Measurements from ENCODE around the gene SP110.
"Not testable (repeated sequence)": the region's sequence is repeated elsewhere in the genome, so short reads cannot be mapped to it uniquely, and the experiment has no call there.

The SP110 gene

GRCh38 chr2:230131366-230131765, 88.4 kb downstream of the SP110 start:
- no peaks in the 10 kb centered on the region for H3K36me3 ChIP-seq (ENCODE audit: control insufficient read depth, insufficient read depth, low read length)
- H3K4me1 ChIP-seq (ENCODE audit: control insufficient read depth, insufficient read depth, low read length) = no peaks in the 10 kb centered on the region
- no peaks in the 10 kb centered on the region for H3K9me3 ChIP-seq (ENCODE audit: control insufficient read depth, low read length)
- H3K27me3 ChIP-seq (ENCODE audit: control insufficient read depth, insufficient read depth, low read length, poor library complexity, severe bottlenecking) = no peaks in the 10 kb centered on the region
- no peak overlapping the region for H3K4me3 ChIP-seq (ENCODE audit: insufficient read depth, low read depth, low read length)
- no peak overlapping the region for H3K27ac ChIP-seq (ENCODE audit: insufficient read depth, low read depth, low read length, poor library complexity, severe bottlenecking)
- 88 to 91% methylated on average over 4 of the region's 4 CpGs for WGBS, 2 experiments

DNA sequence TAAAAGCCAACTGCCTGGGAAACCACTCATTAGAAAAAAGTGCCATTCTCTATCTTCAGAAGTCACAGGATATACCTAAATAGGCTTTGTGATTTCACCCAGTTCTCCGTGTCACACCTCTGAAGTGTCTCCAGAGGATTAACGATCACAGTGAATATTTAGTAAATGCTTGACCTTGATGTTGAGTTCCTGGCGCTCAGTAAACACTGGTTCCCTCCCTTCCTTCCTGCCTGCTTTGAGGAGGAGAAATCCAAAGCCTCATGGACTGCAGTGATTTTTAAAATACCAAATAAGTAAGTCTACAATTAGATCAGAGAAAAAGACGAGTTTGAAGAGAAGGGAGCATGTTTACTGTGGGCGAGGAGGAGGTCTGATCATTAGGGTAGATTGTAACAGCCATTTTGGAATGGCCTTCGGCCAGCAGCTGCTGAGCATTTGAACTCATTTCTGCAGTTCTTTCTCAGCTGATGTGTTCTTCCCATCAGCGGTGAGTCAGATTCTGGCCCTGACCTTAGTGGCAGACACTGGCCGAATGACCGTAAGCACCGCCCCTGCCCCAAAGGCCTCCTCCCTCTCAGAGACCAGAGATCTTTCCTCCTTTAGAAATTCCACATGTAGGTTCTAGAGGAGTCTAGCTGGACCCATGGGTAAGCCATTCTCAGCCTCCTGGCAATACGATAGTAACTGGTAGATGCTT, 89.0 kb downstream of the SP110 start:
- H3K4me1 ChIP-seq (ENCODE audit: control insufficient read depth, insufficient read depth, low read length) = no peaks in the 10 kb centered on the region
- no peaks in the 10 kb centered on the region for H3K27me3 ChIP-seq (ENCODE audit: control insufficient read depth, insufficient read depth, low read length, poor library complexity, severe bottlenecking)
- no peaks in the 10 kb centered on the region for H3K9me3 ChIP-seq (ENCODE audit: control insufficient read depth, low read length)
- WGBS, 2 experiments = 89 to 90% methylated on average over 11 of the region's 11 CpGs
- H3K36me3 ChIP-seq (ENCODE audit: control insufficient read depth, insufficient read depth, low read length) = no peaks in the 10 kb centered on the region
- no peak overlapping the region for H3K27ac ChIP-seq (ENCODE audit: insufficient read depth, low read depth, low read length, poor library complexity, severe bottlenecking)
- H3K4me3 ChIP-seq (ENCODE audit: insufficient read depth, low read depth, low read length) = no peak overlapping the region

GRCh38 chr2:230129343-230129742, 90.4 kb downstream of the SP110 start:
- Histone ChIP-seq H3K36me3 (ENCODE audit: control insufficient read depth, insufficient read depth, low read length) (no peaks in the 10 kb centered on the region), H3K4me1 (ENCODE audit: control insufficient read depth, insufficient read depth, low read length) (no peaks in the 10 kb centered on the region), H3K27me3 (ENCODE audit: control insufficient read depth, insufficient read depth, low read length, poor library complexity, severe bottlenecking) (no peaks in the 10 kb centered on the region), H3K27ac (ENCODE audit: insufficient read depth, low read depth, low read length, poor library complexity, severe bottlenecking) (no peak overlapping the region), H3K4me3 (ENCODE audit: insufficient read depth, low read depth, low read length) (no peak overlapping the region), H3K9me3 (ENCODE audit: control insufficient read depth, low read length) (no peaks in the 10 kb centered on the region)
- 92% methylated on average over 1 of the region's 1 CpG for WGBS, 2 experiments

- Histone ChIP-seq H3K9me3 (ENCODE audit: control insufficient read depth, low read length) (no peaks in the 10 kb centered on the region), H3K27me3 (ENCODE audit: control insufficient read depth, insufficient read depth, low read length, poor library complexity, severe bottlenecking) (no peaks in the 10 kb centered on the region), H3K27ac (ENCODE audit: insufficient read depth, low read depth, low read length, poor library complexity, severe bottlenecking) (no peak overlapping the region), H3K4me1 (ENCODE audit: control insufficient read depth, insufficient read depth, low read length) (no peaks in the 10 kb centered on the region), H3K36me3 (ENCODE audit: control insufficient read depth, insufficient read depth, low read length) (no peaks in the 10 kb centered on the region), H3K4me3 (ENCODE audit: insufficient read depth, low read depth, low read length) (no peak overlapping the region)
- WGBS, 2 experiments = 93 to 96% methylated on average over 4 to 7 of the region's 7 CpGs
Measured at GRCh38 chr2:230128623-230129342, 91.0 kb downstream of the SP110 start.

GRCh38 chr2:230127195-230127594, 92.6 kb downstream of the SP110 start:
- no peaks in the 10 kb centered on the region for H3K27me3 ChIP-seq (ENCODE audit: control insufficient read depth, insufficient read depth, low read length, poor library complexity, severe bottlenecking)
- H3K9me3 ChIP-seq (ENCODE audit: control insufficient read depth, low read length) = no peaks in the 10 kb centered on the region
- H3K4me1 ChIP-seq (ENCODE audit: control insufficient read depth, insufficient read depth, low read length) = no peaks in the 10 kb centered on the region
- no peaks in the 10 kb centered on the region for H3K36me3 ChIP-seq (ENCODE audit: control insufficient read depth, insufficient read depth, low read length)
- no peak overlapping the region for H3K4me3 ChIP-seq (ENCODE audit: insufficient read depth, low read depth, low read length)
- 95 to 96% methylated on average over 1 of the region's 1 CpG for WGBS, 2 experiments
- H3K27ac ChIP-seq (ENCODE audit: insufficient read depth, low read depth, low read length, poor library complexity, severe bottlenecking) = no peak overlapping the region

DNA sequence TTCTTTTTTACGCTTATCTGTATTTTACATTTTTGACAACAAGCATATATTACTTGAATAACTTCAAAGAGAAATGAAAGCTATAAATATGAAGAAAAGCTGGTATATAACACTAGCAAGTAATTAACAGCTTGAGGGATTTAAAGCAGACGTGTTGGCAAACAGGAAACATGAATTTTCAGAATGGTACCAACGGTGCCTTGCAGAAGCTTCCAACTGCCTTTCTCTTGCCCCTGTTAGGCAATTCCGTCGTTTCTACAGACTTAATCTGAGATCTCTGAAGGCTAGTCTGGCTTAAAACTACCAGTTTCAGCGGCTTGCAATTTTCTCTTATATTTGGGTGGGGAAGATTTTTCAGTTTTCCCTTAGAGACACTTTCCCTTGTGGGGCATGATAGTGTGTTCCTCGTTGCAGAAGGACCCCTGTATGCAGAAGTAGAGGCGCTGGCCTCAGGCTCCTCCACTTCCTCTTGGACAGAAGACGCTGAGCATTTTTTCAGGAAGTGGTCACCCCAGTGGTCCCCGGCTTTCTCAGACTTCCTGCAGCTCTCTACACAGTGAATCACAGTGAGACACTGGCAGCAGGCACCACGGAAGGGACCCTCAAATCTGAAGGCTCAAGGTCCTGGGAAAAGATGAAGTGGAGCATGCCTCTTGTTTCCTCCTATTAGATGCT, 94.9 kb downstream of the SP110 start:
- Histone ChIP-seq H3K27me3 (ENCODE audit: control insufficient read depth, insufficient read depth, low read length, poor library complexity, severe bottlenecking) (no peaks in the 10 kb centered on the region), H3K4me1 (ENCODE audit: control insufficient read depth, insufficient read depth, low read length) (no peaks in the 10 kb centered on the region), H3K9me3 (ENCODE audit: control insufficient read depth, low read length) (no peaks in the 10 kb centered on the region), H3K36me3 (ENCODE audit: control insufficient read depth, insufficient read depth, low read length) (no peaks in the 10 kb centered on the region), H3K27ac (ENCODE audit: insufficient read depth, low read depth, low read length, poor library complexity, severe bottlenecking) (no peak overlapping the region), H3K4me3 (ENCODE audit: insufficient read depth, low read depth, low read length) (no peak overlapping the region)
- 88 to 89% methylated on average over 10 of the region's 11 CpGs for WGBS, 2 experiments

- no peaks in the 10 kb centered on the region for H3K9me3 ChIP-seq (ENCODE audit: control insufficient read depth, low read length)
Measured at GRCh38 chr2:230124235-230124634, 95.5 kb downstream of the SP110 start.

DNA sequence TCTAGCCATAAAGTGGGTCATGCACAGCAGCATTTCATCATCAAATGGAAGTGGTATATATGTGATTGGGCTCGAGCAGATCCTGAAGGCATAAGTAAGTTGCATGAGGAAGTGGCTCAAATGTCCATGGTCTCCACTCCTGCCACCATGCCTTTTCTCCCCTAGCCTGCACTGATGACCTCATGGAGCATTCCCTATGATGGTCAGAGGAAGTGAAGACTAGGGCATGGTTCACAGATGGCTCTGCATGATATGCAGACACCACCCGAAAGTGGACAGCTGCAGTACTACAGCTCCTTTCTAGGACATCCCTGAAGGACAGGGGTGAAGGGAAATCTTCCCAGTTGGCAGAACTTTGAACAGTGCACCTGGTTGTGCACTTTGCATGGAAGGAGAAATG, 99.4 kb downstream of the SP110 start:
- not testable (repeated sequence) for H3K27me3 ChIP-seq (ENCODE audit: control insufficient read depth, insufficient read depth, low read length, poor library complexity, severe bottlenecking); H3K4me3 ChIP-seq (ENCODE audit: insufficient read depth, low read depth, low read length); H3K36me3 ChIP-seq (ENCODE audit: control insufficient read depth, insufficient read depth, low read length); H3K27ac ChIP-seq (ENCODE audit: insufficient read depth, low read depth, low read length, poor library complexity, severe bottlenecking); H3K9me3 ChIP-seq (ENCODE audit: control insufficient read depth, low read length); H3K4me1 ChIP-seq (ENCODE audit: control insufficient read depth, insufficient read depth, low read length)
- 91 to 92% methylated on average over 2 of the region's 2 CpGs for WGBS, 2 experiments

More at GRCh38 chr2:230124235-230124634, 95.5 kb downstream of the SP110 start:
- Histone ChIP-seq H3K4me1 (ENCODE audit: control insufficient read depth, insufficient read depth, low read length) (no peaks in the 10 kb centered on the region), H3K27me3 (ENCODE audit: control insufficient read depth, insufficient read depth, low read length, poor library complexity, severe bottlenecking) (no peaks in the 10 kb centered on the region), H3K4me3 (ENCODE audit: insufficient read depth, low read depth, low read length) (no peak overlapping the region), H3K27ac (ENCODE audit: insufficient read depth, low read depth, low read length, poor library complexity, severe bottlenecking) (no peak overlapping the region), H3K36me3 (ENCODE audit: control insufficient read depth, insufficient read depth, low read length) (no peaks in the 10 kb centered on the region)
- WGBS, 2 experiments = 94% methylated on average over 6 of the region's 6 CpGs

DNA sequence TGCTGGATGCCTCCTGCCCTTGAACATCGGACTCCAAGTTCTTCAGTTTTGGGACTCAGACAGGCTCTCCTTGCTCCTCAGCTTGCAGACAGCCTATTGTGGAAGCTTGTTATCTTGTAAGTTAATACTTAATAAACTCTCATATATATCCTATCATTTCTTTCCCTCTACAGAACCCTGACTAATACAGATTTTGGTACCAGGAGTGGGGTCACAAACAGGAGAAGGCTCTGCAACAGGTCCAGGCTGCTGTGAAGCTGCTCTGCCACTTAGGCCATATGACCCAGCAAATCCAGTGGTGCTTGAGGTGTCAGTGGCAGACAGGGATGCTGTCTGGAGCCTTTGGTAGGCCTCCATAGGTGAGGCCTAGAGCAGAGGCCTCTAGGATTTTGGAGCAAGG, 100.0 kb downstream of the SP110 start:
- WGBS, 2 experiments = 95 to 100% methylated on average over 1 of the region's 1 CpG
- not testable (repeated sequence) for H3K4me3 ChIP-seq (ENCODE audit: insufficient read depth, low read depth, low read length); H3K27ac ChIP-seq (ENCODE audit: insufficient read depth, low read depth, low read length, poor library complexity, severe bottlenecking); H3K4me1 ChIP-seq (ENCODE audit: control insufficient read depth, insufficient read depth, low read length); H3K36me3 ChIP-seq (ENCODE audit: control insufficient read depth, insufficient read depth, low read length); H3K9me3 ChIP-seq (ENCODE audit: control insufficient read depth, low read length); H3K27me3 ChIP-seq (ENCODE audit: control insufficient read depth, insufficient read depth, low read length, poor library complexity, severe bottlenecking)

All from ectodermal cell (in vitro differentiated cells).